Measurements from ENCODE around the gene DAPK3.

- TF ChIP-seq CTCF (IDR thresholded peaks at IDR 0.05): no peak
- TF ChIP-seq POLR2A (IDR thresholded peaks at IDR 0.05): no peak
- no peak for TF ChIP-seq EP300 (IDR thresholded peaks at IDR 0.05)
- TF ChIP-seq POLR2AphosphoS5 (IDR thresholded peaks at IDR 0.05): no peak
Observed at GRCh38 chr19:4015705-4016402, 45.0 kb upstream of the DAPK3 start.
